Activated CD8-positive, alpha-beta memory T cell treated with anti-CD3 and anti-CD28 coated beads for 36 hours (primary cell): ENCODE data around the gene MZF1. TPM values are rescaled to one million over a fixed set of nuclear protein-coding genes. Genes with fewer than 3 reads are reported as not detected.

ENCODE experiments used
- CTCF ChIA-PET: fragments of 350-600 bp; sonication (Branson Sonifier 250); formaldehyde crosslinking; loops from one replicate; lab custom pipeline; 2021; ENCODE audit warnings: antibody characterized with exemption; lab: Charles Lee
- POLR2A ChIA-PET: fragments of 350-600 bp; sonication (Branson Sonifier 250); formaldehyde crosslinking; loops from one replicate; lab custom pipeline; 2021; ENCODE audit warnings: antibody characterized with exemption; lab: Charles Lee
- total RNA-seq, 2 experiments: library from RNA; stranded (reverse); gene quantifications; one replicate each; pipeline ENCODE4 v1.2.3, GENCODE V29; 2021

Gene MZF1
- total RNA-seq, 2 experiments from 2014 or later: 14.0 to 14.3 TPM

DNA sequence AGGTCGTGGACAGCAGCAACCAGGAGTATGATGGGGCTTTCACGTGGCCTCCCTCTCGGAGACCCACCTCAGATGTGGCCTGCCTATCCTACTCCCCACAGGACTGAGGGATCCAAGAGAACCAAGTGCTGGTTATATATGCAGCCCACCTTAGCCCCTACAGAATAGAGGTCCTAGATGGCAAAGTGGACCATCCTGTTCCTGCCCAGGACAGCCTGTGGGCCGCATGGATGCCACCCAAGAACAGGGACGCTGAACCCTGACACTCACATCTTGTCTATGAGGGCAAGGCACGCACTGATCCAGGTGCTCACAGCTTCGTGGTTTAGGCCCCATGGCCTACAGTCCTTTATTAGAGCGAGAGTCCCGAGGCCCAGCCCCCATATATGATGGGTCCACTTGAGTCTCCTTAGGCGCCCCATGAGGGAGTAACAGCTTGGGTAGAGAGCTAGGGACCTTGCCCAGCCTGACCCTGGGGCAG, 59.9 kb downstream of the MZF1 start:
- POLR2A ChIA-PET: interaction anchor here (0.7 to 1.5 kb wide), 7 partner anchors 14 to 166 kb away, joined by 3 to 5 read pairs (median 3); partner anchors contain the start of genes TRIM28 and UBE2M
- CTCF ChIA-PET: interaction anchor here (1.0 to 3.2 kb wide), 9 partner anchors 13 to 68 kb away, joined by 3 to 20 read pairs (median 6); partner anchors contain the start of gene CHMP2A

Other genes starting within 250 kb of the MZF1 start
- gene ZSCAN22, start 246.3 kb downstream of the MZF1 start, total RNA-seq: 1 to 10 TPM; 4.4 to 5.3 TPM
- gene A1BG, start 219.8 kb downstream of the MZF1 start, total RNA-seq: 10 to 100 TPM; 16.7 to 18.1 TPM
- 1 to 10 TPM; 1.5 to 1.7 TPM for gene ZNF497, start 210.6 kb downstream of the MZF1 start, total RNA-seq
- 1 to 10 TPM; 1.7 to 1.9 TPM for gene ZNF837, start 192.3 kb downstream of the MZF1 start, total RNA-seq
- 1,000 to 10,000 TPM; 1,581 to 1,598 TPM for gene RPS5, start 186.1 kb downstream of the MZF1 start, total RNA-seq
- under 1 TPM; 0.80 to 0.99 TPM for gene RNF225, start 177.7 kb downstream of the MZF1 start, total RNA-seq
- 10 to 100 TPM; 20.1 to 20.7 TPM for gene ZNF584, start 164.7 kb downstream of the MZF1 start, total RNA-seq
- gene ZNF132, start 133.2 kb downstream of the MZF1 start, total RNA-seq: 1 to 10 TPM; 5.0 to 5.3 TPM
- 10 to 100 TPM; 11.2 to 12.4 TPM for gene ZNF324B, start 121.7 kb downstream of the MZF1 start, total RNA-seq
- gene ZNF324, start 106.3 kb downstream of the MZF1 start, total RNA-seq: 10 to 100 TPM; 17.6 to 19.6 TPM
- gene ZNF446, start 97.0 kb downstream of the MZF1 start, total RNA-seq: 1 to 10 TPM; 3.7 to 3.9 TPM
- 10 to 100 TPM; 24.3 to 24.5 TPM for gene SLC27A5, start 61.3 kb downstream of the MZF1 start, total RNA-seq
- 10 to 100 TPM; 13.8 to 15.2 TPM for gene ZBTB45, start 53.5 kb downstream of the MZF1 start, total RNA-seq
- 100 to 1,000 TPM; 654 to 714 TPM for gene TRIM28, start 29.3 kb downstream of the MZF1 start, total RNA-seq
- gene CHMP2A, start 18.2 kb downstream of the MZF1 start, total RNA-seq: 10 to 100 TPM; 77.7 to 81.9 TPM
- gene UBE2M, start 14.7 kb downstream of the MZF1 start, total RNA-seq: 100 to 1,000 TPM; 192 to 213 TPM